Measurements from ENCODE around the gene THEMIS2.

Gene THEMIS2

GRCh38 chr1:27886744-27887143 lies 14.4 kb downstream of the THEMIS2 start:
- no peak for DNase-seq

- DNase-seq = no peak
Measured at GRCh38 chr1:27887215-27888021, 15.1 kb downstream of the THEMIS2 start.

GRCh38 chr1:27889506-27889905 lies 17.2 kb downstream of the THEMIS2 start:
- DNase-seq = no peak

GRCh38 chr1:27891196-27891889 lies 19.0 kb downstream of the THEMIS2 start:
- no peak for DNase-seq

- DNase-seq = no peak
Measured at GRCh38 chr1:27894521-27894920, 22.2 kb downstream of the THEMIS2 start.

GRCh38 chr1:27906759-27907158 lies 34.4 kb downstream of the THEMIS2 start:
- no peak for DNase-seq

GRCh38 chr1:27912429-27912828 lies 40.1 kb downstream of the THEMIS2 start:
- DNase-seq = no peak

GRCh38 chr1:27915082-27915575 lies 42.8 kb downstream of the THEMIS2 start:
- DNase-seq = no peak

- DNase-seq = no peak
Measured at GRCh38 chr1:27922272-27922671, 49.9 kb downstream of the THEMIS2 start.

GRCh38 chr1:27928216-27928954 lies 56.0 kb downstream of the THEMIS2 start:
- no peak for DNase-seq

GRCh38 chr1:27931184-27931583 lies 58.8 kb downstream of the THEMIS2 start:
- DNase-seq = no peak

GRCh38 chr1:27931759-27932158 lies 59.4 kb downstream of the THEMIS2 start:
- no peak for DNase-seq

- DNase-seq = peak; percentile 40
Measured at GRCh38 chr1:27934818-27935549, 62.6 kb downstream of the THEMIS2 start, which contains the start of gene SMPDL3B. SMPDL3B (plus strand) TSS chr1:27935000; CDS start chr1:27935184, 184 bp downstream.

GRCh38 chr1:27935721-27936120 lies 63.4 kb downstream of the THEMIS2 start:
- DNase-seq = no peak
